K562 (cell line): ENCODE results near the gene ATAD3B. TPM values are rescaled to one million over a fixed set of nuclear protein-coding genes. Genes with fewer than 3 reads are reported as not detected.

ENCODE experiments used
- BCL6 ChIP-seq: fragments of 250-450 bp; sonication (Bioruptor Pico); IDR thresholded peaks from 2 replicates; pipeline ENCODE4 v1.4.0; 2020
- E2F1 ChIP-seq: sonication (generic); formaldehyde crosslinking; IDR thresholded peaks from 2 replicates; pipeline ENCODE4 v1.8.1; 2023; ENCODE audit warnings: mild to moderate bottlenecking, missing genetic modification reagents, moderate library complexity
- IRF2 ChIP-seq: sonication (generic); formaldehyde crosslinking; IDR thresholded peaks from 2 replicates; pipeline ENCODE4 v1.8.1; 2022; ENCODE audit warnings: mild to moderate bottlenecking, missing genetic modification reagents
- MLX ChIP-seq, 2 experiments: fragments of 450-650 bp in 1 of 2; sonication (generic) in 1 of 2; formaldehyde crosslinking; conservative IDR thresholded peaks; 2 replicates each; pipeline versions ENCODE4 v1.4.0 to v1.8.1; 2020 to 2022; ENCODE audit warnings: mild to moderate bottlenecking in 1 of 2, missing genetic modification reagents in 1 of 2
- NR4A1 ChIP-seq, 2 experiments: fragments of 250-450 bp in 1 of 2; fragments of 450-650 bp in 1 of 2; sonication (Bioruptor Pico) in 1 of 2; IDR thresholded peaks; 2 replicates each; pipeline versions ENCODE4 v1.4.0 to v1.6.1; 2016 to 2020; ENCODE audit warnings: mild to moderate bottlenecking in 2 of 2, missing compliant biosample characterization in 1 of 2, missing genetic modification characterization in 1 of 2, moderate library complexity in 1 of 2
- PATZ1 ChIP-seq: fragments of 250-450 bp; sonication (Bioruptor Pico); IDR thresholded peaks from 2 replicates; pipeline ENCODE4 v1.5.0; 2020; ENCODE audit warnings: mild to moderate bottlenecking, borderline replicate concordance
- UBTF ChIP-seq, 2 experiments: IDR thresholded peaks; 2 replicates each; pipeline ENCODE4 v1.6.1; 2012; ENCODE audit warnings: improper control_type of control experiment in 2 of 2, low read depth in 2 of 2, low read length in 2 of 2, borderline replicate concordance in 1 of 2
- ZNF174 ChIP-seq: fragments of 250-450 bp; sonication (Bioruptor Pico); IDR thresholded peaks from 2 replicates; pipeline ENCODE4 v1.4.0; 2020; ENCODE audit warnings: mild to moderate bottlenecking
- ZNF318 ChIP-seq, 2 experiments: fragments of 450-650 bp; IDR thresholded peaks; 2 replicates each; pipeline ENCODE4 v1.6.1; 2016; ENCODE audit warnings: mild to moderate bottlenecking in 2 of 2, borderline replicate concordance in 1 of 2, low read depth in 1 of 2, moderate library complexity in 1 of 2
- ZNF644 ChIP-seq: fragments of 200-800 bp; sonication (Bioruptor generic); IDR thresholded peaks from 2 replicates; pipeline ENCODE4 v1.6.1; 2016; ENCODE audit warnings: low read depth, missing genetic modification characterization, missing compliant biosample characterization
- polyA plus RNA-seq, 8 experiments: library from polyadenylated mRNA; depleted of rRNA in 4 of 8; stranded (reverse) in 5 of 8; unstranded in 3 of 8; fragments of >200 nt; fragmentation: Nextera tagmentation in 2 of 8; fragmentation: Illumina TruSeq in 1 of 8; extraction: Ambion mirVana in 2 of 8; extraction: Trizol in 1 of 8; gene quantifications; 2 replicates each; pipeline versions ENCODE4 v1.2.1 to v1.2.3, GENCODE V29; 2011 to 2014; ENCODE audit warnings: inconsistent platforms in 1 of 8, missing spikeins in 1 of 8
- total RNA-seq, 7 experiments: library from RNA; depleted of rRNA in 6 of 7; stranded (reverse); fragments of >200 nt in 6 of 7; fragmentation: Illumina TruSeq in 2 of 7; extraction: Trizol in 2 of 7; gene quantifications; 2 replicates each; pipeline versions ENCODE4 v1.2.1 to v1.2.3, GENCODE V29; 2011 to 2021; ENCODE audit warnings: low replicate concordance in 1 of 7

ATAD3B gene
- total and polyA plus RNA-seq, 9 of the 15 experiments (the other 6 are each of a cell fraction or from before 2014, with no cell fraction given): 0.07 to 113 (median 27.7) TPM

- TF ChIP-seq PATZ1 (CRISPR knock-in tag): no peak
- TF ChIP-seq BCL6 (CRISPR knock-in tag): peak; percentile 73
- no peak for TF ChIP-seq ZNF174 (CRISPR knock-in tag)
- TF ChIP-seq ZNF318 (IDR thresholded peaks at IDR 0.05; ENCODE audit: borderline replicate concordance in 1 of 2, low read depth in 1 of 2): no peak
- TF ChIP-seq NR4A1 (CRISPR knock-in tag; IDR thresholded peaks at IDR 0.05): no peak; the same call in 1 of the 2 replicates
- TF ChIP-seq NR4A1 (tag; IDR thresholded peaks at IDR 0.05): peak; percentile 97
- no peak for TF ChIP-seq IRF2 (CRISPR knock-in tag)
- TF ChIP-seq UBTF (IDR thresholded peaks at IDR 0.05; ENCODE audit: borderline replicate concordance in 1 of 2, low read depth in 2 of 2, low read length in 2 of 2): no peak
- no peak for TF ChIP-seq MLX (CRISPR knock-in tag; conservative IDR thresholded peaks at IDR 0.05)
- peak; percentile 78; the same call in 1 of the 2 replicates for TF ChIP-seq ZNF644 (tag)
- no peak for TF ChIP-seq E2F1
Observed at GRCh38 chr1:1422465-1423244, 48.9 kb upstream of the ATAD3B start (continued).
